Activated T-helper 1 cell treated with Interleukin-2 at 50 U/mL for 16 hours (primary cell): ENCODE results near the gene TOM1.

Experiments used
- DNase-seq: peaks from one replicate; pipeline ENCODE4 v3.0.0-alpha.2; 2020; ENCODE audit warnings: low read depth

The TOM1 gene

DNA sequence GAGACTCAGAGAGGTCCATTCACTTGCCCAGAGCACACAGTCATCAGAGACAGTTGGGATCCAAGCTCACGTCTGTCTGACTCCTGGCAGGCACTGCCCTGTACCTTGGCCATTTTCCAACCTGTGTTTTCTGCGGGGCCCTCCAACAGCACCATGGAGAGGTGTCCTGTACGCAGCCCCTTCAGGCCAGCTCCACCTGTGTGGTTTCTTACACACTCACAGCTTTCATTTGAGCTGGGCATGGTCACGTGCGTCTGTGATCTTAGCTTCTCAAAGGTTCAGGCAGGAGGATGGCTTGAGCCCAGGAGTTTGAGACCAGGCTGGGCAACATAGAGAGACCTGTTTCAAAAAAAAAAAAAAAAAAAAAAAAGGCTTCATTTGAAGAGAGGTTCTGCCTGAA is 24.4 kb downstream of the TOM1 start:
- DNase-seq: no peak

DNA sequence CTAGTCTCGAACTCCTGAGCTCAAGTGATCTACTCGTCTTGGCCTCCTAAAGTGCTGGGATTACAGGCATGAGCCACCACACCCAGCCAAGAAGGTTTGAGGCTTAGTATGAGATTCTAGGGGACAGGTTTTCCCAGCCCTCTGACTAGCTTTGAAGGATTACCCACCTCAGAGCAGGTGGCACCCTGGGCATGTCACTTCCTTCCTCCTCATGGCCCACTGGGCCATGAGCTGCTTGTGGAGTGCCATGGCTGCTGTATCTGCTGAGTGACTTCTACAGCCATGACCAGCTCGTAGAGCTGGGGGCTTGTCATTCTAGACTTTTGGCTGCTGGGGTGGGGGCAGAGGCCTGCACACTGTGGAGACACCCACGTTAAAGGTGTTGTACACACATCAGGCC is 25.1 kb downstream of the TOM1 start:
- DNase-seq: no peak

DNA sequence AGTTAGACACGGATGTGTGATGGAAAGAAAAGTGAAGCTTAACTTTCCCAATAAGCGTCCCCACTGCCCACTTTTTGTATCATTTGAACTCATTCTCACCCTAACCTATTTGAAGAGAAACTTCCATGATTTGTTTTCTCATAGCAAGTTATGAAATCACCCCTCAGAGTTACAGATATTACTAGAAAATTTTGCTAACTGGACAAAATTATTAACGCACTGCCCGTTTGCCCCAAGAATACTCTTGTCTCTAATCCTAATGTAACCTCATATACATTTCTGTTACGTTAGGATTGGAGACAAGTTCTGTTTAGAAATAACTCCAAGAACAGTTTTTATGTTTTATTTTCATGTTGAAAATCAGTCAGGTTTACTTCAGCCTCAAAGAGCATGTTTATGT is 25.5 kb downstream of the TOM1 start:
- no peak for DNase-seq

DNA sequence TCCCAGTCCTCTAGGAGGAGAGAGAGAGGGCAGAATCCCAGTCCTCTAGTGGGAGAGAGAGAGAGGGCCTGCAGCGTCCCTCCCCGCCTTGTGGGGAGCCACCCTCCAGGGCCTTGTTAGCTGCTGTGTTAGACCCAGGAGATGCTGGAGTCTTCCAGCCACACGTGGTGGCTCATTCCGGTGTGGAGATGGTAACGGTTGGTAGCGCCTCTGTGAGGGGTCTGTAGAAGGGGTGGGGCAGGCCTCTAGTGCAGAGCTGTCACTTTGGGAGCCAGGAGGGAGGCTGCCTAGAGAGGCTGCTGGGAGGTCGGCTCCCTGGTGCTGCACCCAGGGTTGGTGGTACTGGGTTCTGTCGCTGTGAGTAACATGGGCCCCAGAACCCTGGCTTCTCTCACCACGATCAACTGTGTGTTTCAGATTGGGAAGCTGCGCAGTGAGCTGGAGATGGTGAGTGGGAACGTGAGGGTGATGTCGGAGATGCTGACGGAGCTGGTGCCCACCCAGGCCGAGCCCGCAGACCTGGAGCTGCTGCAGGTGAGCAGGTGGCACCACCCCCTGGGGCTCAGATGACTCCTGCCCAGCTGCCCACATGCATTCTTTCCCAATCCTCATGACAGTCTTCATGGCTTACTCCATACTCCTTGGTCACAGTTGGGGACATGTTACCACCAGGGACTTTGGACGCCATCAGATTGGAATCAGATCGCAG is 27.3 kb downstream of the TOM1 start:
- DNase-seq: no peak

DNA sequence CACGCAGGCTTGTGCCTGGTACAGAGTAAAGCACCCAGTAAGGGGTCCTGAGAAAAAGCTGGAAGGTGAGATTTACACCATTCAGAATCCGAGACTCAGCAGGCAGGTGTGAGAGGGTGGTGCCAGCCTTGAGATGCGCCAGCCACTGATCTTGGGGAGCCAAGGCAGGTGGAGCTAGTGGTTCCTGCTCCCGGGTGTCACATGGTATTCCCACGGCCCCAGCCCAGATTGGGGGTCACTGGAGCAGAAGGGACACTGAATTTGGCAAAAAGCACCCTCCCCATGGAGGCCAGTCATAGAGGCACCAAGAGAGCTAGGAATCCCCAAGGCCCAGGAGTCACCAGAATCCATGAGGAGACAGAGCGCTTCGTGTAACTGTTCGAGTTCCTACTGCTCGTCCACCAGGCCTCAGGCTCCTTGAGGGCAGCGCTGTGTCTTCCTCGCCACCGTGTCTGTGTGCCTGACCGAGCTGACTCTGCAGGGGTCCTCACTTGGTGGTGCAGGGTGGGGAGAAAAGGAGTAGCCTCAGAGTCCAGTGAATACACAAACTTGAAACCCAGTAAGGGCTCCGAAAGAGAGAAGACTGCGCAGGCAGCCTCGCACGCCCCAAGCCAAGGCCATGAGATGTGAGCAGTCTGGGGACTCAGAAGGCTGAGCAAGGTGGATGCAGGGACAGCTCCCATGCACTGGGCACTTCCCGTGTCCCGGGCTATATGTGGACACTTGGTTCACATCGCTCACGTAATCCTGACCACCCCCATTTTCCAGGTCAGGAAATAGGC is 28.2 kb downstream of the TOM1 start:
- DNase-seq: no peak

DNA sequence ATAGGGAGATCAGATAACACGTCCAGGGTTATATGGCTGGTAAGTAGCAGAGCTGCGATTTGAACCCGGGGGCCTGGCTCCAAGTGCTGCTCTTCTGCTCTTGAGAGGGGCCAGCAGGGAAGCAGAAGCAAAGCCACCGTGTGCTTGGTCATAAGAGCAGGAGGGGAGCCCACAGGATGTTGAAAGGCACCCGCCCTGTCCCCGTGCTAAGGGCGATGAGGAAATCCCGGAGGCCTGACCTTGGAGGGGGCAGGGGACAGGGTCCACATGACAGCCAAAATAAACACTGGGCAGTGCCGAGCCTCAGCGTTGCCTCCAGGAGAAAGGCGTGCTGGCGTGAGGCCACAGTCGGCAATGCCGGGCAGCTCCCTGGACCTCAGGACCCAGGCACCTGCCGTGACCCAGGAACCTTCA is 28.8 kb downstream of the TOM1 start:
- no peak for DNase-seq

DNA sequence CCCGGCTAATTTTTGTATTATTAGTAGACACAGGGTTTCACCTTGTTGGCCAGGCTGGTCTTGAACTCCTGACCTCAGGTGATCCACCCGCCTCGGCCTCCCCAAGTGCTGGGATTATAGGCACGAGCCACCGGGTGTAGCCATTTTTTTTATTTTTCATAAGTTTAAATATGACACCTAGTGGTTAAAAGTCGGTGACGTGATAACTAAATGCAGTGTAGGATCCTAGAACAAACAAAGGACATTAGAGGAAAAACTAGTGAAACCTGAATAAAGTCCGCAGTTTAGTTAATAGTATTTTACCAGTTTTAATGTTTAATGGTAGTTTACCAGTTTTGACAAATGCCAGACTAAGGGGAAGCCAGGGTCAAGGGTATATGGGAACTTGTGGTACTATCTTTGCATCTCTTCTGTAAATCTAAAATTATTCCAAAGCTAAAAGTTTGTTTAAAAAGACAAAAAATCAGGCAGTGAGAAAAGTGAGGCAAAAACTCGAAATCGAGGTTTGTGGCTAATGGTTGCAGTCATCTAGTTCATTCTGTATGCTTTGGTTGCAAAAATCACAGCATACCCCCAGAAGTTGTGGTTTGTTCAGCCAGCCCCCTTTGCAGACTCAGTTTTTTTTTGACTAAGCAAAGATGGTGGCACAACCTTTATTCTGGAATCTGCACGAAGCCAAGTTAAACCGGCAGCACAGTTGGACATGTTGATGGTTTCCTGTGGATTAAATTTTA is 29.6 kb downstream of the TOM1 start:
- no peak for DNase-seq

DNA sequence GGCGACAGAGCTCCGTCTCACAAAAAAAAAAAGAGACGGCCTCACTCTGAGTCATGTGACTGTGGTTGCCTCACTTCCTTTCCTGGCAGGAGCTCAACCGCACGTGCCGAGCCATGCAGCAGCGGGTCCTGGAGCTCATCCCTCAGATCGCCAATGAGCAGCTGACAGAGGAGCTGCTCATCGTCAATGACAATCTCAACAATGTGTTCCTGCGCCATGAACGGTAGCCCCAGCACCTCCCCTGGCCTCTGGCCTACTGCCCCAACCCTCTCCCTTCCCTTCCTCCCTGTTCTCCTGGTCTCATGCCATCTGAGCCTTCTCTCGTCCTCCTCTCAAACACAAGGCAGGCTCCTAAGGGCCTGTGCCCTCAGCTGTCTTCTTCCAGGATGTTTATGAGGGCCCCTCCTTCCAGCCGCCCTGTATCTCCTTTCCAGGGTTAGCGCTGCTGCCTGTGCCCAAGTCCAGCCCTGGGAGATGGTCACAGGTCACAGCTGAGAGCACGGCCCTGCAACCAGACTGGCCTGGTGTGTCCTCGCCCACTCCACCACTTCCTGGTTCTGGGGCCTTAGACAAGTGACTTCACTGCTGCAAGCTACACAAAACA is 30.7 kb downstream of the TOM1 start:
- peak; percentile 39 for DNase-seq

DNA sequence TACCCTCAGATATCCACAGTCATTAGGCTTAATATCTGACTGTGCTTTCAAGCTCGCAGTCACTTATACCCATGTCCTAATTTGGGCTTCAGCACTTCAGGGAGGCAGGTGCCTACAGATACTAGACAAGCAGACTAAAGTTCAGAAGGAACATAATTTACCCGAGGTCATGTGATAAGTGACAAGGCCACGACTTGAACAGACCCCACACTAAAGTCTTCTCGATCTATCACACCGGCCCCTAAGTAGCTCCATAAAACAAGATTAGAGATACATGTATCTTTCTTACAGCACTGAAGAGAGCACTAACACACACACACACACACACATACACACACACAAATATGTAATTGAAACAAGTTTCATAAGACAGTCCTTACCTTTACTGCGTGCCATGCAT is 32.6 kb downstream of the TOM1 start:
- no peak for DNase-seq

DNA sequence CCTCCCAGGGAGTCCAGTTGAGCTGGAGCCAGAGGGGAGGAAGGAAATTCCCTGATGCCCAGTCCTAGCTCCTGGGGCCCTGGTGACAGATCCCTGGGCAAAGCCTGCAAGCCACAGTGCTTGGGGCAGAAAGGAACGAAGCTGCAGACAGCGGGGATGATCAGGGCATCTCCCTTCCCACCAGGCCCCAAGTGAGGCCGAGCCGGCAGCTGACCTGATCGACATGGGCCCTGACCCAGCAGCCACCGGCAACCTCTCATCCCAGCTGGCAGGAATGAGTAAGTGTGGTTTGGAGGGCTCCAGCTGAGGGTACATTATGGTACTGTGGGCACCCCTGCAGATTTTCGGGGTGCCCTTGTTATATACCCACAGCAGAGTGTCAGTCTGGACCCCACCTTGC is 33.5 kb downstream of the TOM1 start:
- DNase-seq: no peak

DNA sequence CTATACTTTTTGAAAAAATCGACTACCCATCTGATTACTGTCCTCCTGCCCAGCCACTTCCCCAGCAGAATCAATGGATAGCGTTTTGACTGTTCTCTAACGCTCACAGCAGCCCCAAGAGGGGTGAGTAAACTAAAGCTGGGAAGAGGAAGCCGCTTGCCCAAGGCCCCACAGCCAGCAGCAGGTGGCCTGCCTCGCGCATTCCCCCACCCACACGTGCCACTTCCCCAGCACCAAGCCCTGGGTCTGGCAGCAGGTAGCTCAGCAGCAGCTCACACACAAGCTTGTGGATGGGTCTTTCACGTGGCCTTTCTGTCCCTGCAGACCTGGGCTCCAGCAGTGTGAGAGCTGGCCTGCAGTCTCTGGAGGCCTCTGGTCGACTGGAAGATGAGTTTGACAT is 34.3 kb downstream of the TOM1 start:
- no peak for DNase-seq

DNA sequence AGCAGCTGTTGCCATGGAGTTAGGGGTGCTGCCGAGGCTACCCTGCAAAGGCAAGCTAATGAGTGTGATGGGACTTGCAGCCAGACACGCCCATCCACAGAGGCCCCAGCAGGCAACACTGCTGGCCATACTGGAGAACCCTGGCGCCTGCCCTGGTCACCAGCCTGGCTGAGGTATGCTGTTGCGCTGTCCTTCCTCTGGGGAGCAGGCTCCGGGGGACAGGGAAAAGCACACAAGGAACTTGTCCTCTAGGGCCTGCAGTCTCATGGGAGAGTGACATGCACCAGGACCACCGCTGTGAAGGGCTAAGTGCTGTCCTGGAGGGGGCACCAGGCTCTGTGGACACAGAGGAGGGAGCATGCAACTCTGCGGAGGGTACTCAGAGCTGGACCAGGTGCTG is 35.8 kb downstream of the TOM1 start:
- no peak for DNase-seq

DNA sequence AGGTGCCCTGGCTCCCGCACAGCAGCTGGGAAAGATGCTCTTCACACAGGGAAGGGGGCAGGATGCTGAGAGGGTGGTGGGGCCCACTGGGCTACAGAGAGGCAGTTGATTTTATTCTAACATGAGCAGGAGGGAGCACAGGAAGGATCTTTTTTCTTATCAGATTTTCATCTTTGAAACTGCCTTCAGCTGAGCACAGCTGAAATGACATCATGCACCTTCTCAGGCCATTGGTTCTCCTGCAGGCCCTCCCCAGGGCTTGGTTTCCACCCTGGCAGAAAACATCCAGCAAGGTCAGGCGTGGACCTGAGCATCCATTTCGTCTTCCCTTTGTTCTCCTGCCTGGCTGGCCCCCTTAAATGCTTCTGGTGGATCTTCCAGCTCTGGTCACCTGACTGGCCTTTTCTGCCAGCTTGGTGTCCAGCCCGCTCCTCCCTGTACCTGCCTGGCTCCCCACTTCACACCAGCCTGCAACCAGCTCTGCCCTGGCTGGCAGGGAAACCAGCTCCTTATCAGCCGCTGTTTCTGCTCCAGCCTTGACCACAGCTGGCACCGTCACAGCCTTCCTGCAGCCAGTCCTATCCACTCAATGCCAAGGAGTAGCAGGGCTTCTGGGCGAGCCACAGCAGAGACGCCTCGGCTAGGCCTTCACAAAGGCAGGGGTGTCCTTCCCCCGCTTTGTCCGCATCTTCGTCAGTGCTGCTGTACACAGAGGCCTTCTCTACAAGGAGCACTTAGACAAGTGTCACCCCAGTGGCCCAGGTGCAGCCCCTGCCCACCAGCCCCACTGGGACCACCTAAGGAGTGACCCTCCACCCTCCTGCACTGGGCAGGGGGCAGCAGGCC is 36.5 kb downstream of the TOM1 start:
- no peak for DNase-seq

DNA sequence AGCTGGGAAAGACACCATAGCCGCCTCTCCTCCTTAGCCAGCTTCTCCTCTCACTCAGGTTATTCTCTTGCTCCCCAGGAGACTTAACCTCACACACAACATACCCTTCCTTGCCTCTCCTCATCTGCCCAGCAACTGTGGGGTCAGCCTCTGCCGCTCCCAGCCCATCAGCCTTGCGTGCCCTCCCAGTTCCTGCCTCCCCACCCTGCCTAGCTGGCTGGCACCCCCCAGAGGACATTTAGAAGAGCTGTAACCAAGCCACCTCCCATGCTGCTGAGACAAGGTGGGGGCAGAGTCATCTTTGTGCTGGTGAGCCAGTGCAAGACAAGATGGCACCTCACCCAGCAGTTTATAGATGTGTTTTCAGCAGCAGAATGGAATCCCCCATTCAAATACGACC is 38.2 kb downstream of the TOM1 start:
- no peak for DNase-seq

DNA sequence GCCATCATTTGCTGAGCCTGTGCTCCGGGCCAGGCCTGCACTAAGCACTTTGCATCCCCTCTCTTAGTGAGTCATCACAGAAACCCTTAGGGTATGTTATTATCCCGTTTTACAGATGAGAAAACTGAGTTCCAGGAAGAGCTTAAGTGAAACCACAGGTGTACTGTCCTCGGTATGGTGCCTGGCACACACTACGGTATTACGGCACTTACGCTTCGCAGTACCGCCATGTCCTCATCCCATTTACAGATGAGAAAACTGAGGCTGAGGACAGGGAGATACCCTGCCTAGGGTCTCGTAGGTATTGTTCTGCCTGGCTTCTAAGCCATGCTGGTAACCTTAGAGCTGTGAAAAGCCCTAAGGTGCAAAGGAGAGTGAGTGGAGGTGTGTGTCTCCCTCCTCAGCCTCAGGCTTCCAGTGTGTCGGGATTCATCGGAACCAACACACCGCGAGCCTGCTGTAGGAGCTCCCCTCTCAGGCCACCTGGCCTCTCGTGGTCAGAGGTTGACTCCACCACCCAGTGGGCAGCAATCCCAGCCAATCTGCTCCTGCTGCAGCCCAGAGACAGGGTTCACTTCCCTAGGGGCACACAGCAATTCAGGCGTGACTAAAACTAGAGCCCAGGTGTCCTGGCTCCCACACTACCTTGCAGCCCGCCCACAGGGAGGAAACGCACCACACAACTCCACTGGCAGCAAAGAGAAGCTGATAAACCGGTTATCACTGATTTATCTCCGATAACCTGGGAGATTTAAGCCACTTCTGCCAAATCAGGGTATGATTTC is 41.6 kb downstream of the TOM1 start:
- DNase-seq: no peak

DNA sequence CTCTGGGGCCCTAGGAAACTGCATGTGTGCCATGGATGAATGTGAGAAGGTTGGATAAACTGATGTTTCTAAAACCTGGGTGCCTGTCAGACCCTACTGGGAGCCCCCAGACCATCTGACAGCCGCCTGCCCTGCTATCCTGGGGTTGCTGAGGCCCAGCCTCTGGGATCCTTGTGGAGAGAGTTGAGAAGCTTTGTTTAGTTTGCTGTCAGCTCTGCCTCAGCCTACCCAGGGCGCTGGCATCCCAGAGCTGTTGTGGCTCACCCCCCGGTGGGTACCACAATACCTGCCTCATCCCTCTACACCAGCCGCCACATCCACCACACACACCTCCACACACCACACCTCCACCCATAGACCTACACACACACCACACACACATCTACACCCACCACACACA is 42.7 kb downstream of the TOM1 start:
- no peak for DNase-seq

DNA sequence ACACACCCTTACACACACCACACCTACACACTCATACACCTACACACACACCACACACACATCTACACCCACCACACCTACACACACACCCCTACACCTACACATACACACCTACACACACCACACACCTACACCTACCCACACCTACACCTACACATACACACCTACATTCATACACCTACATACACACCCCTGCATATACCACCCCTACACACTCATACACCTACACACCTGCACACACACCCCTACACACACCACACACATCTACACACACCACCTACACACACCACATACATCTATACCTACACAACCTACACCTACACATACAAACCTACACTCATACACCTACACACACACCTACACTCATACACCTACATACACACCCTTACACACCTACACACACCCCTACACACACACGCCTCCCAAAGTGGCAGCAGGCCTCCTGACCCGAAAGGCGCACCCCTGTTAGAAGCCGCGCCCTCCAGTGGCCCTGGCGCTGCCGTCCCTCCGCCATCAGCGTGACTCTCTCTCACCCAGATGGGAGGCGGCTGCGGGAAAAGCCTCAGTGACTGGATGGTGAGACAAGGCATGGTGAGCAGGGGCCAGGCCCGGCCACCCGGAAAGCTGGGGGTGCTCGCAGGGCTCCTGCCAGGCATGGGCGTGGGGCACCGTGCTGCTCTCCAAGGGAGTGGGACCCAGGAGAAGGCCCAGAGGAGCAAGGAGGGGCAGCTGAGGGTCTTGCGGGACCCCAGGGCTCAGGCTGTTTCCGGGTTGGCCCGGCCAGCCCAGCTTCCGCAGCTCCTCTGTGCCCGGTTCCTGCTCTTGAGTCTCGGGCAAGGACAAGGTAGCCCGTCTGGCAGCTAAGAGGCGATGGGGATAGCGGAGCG is 44.2 kb downstream of the TOM1 start:
- DNase-seq: no peak

DNA sequence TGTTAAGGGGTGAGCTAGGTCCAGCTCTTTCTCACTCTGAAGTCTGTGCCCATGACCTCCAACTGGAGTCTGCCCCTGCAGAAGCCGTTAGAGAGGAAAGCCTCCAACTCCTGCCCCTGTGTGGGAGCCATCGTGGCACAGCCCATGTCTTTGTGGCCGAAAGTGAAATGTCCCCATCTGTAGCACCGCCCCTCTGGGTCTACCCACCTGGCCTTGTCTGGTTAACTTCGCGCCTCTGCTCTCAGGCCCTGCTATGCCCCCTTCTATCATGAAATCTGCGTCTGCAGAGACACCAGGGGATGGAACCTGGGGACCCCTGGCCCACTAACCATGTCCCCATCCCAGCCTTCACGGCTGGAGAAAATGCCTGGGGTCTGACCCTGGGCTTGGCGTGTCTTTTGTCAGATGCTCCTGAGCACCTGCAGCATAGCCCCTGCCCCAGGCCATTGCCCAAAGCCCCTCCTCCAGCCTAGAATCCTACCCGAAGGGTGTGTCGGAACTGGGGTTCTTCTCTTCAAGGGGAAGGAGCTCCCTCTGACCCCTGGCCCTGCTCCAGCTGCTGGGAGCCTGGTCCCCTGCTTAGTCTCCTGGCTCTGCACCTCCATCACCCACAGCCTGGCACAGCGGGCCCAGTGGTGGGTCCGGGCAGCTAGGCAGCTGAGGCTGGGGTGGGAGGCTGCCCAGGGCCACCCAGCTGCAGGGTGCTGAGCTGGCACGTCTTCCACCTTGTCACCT is 45.4 kb downstream of the TOM1 start:
- no peak for DNase-seq

DNA sequence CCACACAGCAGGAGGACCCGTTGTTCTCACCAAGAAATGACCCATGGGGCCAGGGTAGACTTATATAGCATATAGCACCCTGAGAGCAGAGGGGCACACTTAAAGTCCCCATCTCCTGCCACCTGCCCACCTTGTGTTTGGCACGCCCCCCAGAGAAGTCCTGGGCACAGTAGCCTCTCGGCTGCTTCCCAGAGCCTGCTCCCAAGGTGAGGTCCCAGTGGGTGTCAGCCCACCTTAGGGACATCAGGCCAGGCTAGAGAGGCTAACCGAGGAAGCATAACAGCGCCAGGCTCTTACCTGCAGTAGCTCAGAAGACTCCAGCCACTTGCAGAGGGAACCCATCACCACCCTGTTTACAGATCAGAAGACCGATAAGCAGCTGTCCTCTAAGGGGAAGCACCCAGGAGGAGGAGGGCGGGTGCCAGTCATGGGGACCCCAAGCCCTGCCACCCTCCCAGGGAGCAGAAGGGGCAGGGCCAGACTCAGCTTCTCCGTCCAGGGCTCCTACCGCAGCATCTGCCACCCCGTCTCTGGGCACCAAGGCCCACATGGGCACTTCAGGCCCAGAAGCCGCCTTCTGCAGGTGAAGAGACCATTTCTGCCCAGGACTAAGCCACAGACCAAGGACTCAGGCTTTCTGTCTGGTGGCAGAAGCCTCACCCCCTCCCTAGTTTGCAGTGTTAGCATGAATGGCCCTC is 46.3 kb downstream of the TOM1 start:
- DNase-seq: no peak
